ENCODE measurements around the gene CRB1. TPM values are rescaled to one million over a fixed set of nuclear protein-coding genes. Genes with fewer than 3 reads are reported as not detected.

CRB1 gene
- total RNA-seq, 4 donors from 2014 or later, result 0.12 to 0.54 (median 0.33) TPM

DNA sequence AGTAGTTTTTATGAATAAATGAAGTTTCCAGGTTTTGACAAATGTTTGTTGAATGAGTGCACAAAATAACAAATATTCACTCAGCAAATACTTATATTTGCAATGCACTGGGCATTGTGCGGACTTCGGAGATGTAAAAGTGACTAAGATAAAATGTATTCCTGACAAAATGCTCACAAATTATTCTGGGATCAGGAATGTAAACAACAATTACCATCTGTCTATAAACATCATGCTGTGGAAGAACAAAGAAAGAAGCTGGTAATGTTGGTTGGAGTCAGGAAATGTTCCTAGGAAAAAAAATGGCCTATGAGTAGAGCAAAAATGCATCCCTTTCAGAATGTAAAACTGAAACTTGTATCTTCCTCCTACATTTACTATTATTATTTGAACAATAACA, 68.5 kb downstream of the CRB1 start:
- ATAC-seq, result no peak
- H3K36me3 ChIP-seq, result no peaks in the 10 kb centered on the region
- no peaks in the 10 kb centered on the region for H3K27me3 ChIP-seq
- H3K27ac ChIP-seq, result no peak overlapping the region
- H3K4me1 ChIP-seq, result no peaks in the 10 kb centered on the region
- TF ChIP-seq, protein P1, sequence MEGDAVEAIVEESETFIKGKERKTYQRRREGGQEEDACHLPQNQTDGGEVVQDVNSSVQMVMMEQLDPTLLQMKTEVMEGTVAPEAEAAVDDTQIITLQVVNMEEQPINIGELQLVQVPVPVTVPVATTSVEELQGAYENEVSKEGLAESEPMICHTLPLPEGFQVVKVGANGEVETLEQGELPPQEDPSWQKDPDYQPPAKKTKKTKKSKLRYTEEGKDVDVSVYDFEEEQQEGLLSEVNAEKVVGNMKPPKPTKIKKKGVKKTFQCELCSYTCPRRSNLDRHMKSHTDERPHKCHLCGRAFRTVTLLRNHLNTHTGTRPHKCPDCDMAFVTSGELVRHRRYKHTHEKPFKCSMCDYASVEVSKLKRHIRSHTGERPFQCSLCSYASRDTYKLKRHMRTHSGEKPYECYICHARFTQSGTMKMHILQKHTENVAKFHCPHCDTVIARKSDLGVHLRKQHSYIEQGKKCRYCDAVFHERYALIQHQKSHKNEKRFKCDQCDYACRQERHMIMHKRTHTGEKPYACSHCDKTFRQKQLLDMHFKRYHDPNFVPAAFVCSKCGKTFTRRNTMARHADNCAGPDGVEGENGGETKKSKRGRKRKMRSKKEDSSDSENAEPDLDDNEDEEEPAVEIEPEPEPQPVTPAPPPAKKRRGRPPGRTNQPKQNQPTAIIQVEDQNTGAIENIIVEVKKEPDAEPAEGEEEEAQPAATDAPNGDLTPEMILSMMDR (IDR thresholded peaks at IDR 0.05), result no peak
- TF ChIP-seq POLR2A (IDR thresholded peaks at IDR 0.05) (no peak), EP300 (IDR thresholded peaks at IDR 0.05) (no peak), POLR2AphosphoS5 (IDR thresholded peaks at IDR 0.05) (no peak)
- WGBS, 2 donors (ENCODE audit: low coverage in 1 of 2), result 73 to 78% methylated on average over 2 of the region's 2 CpGs
- no peak overlapping the region for H3K4me3 ChIP-seq
- H3K9me3 ChIP-seq, result no peaks in the 10 kb centered on the region

- no peak for ATAC-seq
- no peaks in the 10 kb centered on the region for H3K9me3 ChIP-seq
- no peak overlapping the region for H3K4me3 ChIP-seq
- no peaks in the 10 kb centered on the region for H3K4me1 ChIP-seq
- TF ChIP-seq EP300 (IDR thresholded peaks at IDR 0.05), result no peak
- no peak for TF ChIP-seq POLR2A (IDR thresholded peaks at IDR 0.05)
- TF ChIP-seq, protein P1 (IDR thresholded peaks at IDR 0.05), result no peak
- TF ChIP-seq POLR2AphosphoS5 (IDR thresholded peaks at IDR 0.05), result no peak
- H3K27me3 ChIP-seq, result no peaks in the 10 kb centered on the region
- no peak overlapping the region for H3K27ac ChIP-seq
- no peaks in the 10 kb centered on the region for H3K36me3 ChIP-seq
- WGBS, 2 donors (ENCODE audit: low coverage in 1 of 2), result 61 to 62% methylated on average over 9 of the region's 9 CpGs
Observed at GRCh38 chr1:197339106-197340060, 71.3 kb downstream of the CRB1 start.

GRCh38 chr1:197341626-197342025, 73.6 kb downstream of the CRB1 start:
- TF ChIP-seq EP300 (IDR thresholded peaks at IDR 0.05) (no peak), POLR2A (IDR thresholded peaks at IDR 0.05) (no peak), POLR2AphosphoS5 (IDR thresholded peaks at IDR 0.05) (no peak)
- TF ChIP-seq, protein P1 (IDR thresholded peaks at IDR 0.05), result no peak
- ATAC-seq, result no peak
- 82 to 89% methylated on average over 1 of the region's 1 CpG for WGBS, 2 donors (ENCODE audit: low coverage in 1 of 2)

DNA sequence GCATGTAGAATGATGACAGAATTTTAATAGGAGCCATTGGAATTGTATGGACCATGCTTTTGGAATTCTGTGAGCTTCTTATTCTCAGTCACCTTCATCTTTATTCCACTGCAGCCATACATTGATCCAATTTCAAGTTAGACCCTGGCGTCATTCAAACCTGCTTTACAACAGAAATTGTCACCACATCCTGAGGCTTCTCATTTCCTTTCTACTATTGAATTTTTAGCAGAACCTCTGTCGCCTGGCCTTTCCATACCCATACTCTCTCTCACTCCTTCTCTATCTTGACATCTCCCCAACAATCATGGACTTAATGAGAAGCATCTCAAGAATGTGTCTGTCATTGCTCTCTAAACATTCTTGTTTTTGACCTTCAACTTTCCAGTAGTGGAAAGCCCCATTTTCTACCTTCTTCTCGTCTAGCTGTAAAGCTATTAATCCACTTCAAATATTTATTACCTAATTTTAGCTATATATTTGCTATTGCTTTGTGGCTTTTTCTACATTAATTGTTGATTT, 74.1 kb downstream of the CRB1 start:
- no peaks in the 10 kb centered on the region for H3K9me3 ChIP-seq
- no peak overlapping the region for H3K4me3 ChIP-seq
- H3K36me3 ChIP-seq, result no peaks in the 10 kb centered on the region
- no peak for ATAC-seq
- no peaks in the 10 kb centered on the region for H3K4me1 ChIP-seq
- TF ChIP-seq POLR2AphosphoS5 (IDR thresholded peaks at IDR 0.05) (no peak), POLR2A (IDR thresholded peaks at IDR 0.05) (no peak), EP300 (IDR thresholded peaks at IDR 0.05) (no peak)
- TF ChIP-seq, protein P1 (IDR thresholded peaks at IDR 0.05), result no peak
- no peak overlapping the region for H3K27ac ChIP-seq
- WGBS, 2 donors (ENCODE audit: low coverage in 1 of 2), result 72 to 74% methylated on average over 3 of the region's 3 CpGs
- H3K27me3 ChIP-seq, result no peaks in the 10 kb centered on the region

More at GRCh38 chr1:197341626-197342025, 73.6 kb downstream of the CRB1 start:
- Histone ChIP-seq H3K4me1 (no peaks in the 10 kb centered on the region), H3K4me3 (no peak overlapping the region), H3K27me3 (no peaks in the 10 kb centered on the region), H3K9me3 (no peaks in the 10 kb centered on the region), H3K36me3 (no peaks in the 10 kb centered on the region), H3K27ac (no peak overlapping the region)

Measured in gastroesophageal sphincter (tissue), 4 donors.